SK-N-SH (cell line): Measurements from ENCODE around the gene CERCAM. TPM values are rescaled to one million over a fixed set of nuclear protein-coding genes. Genes with fewer than 3 reads are reported as not detected.

Experiments
- CTCF ChIA-PET: fragments of 300-600, 350-600 bp; formaldehyde crosslinking; extraction: SDS; loops from one replicate; lab custom pipeline; 2021; lab: Yijun Ruan, JAX
- POLR2A ChIA-PET: fragments of 350-600 bp; sonication (Branson Sonifier 250); formaldehyde crosslinking; extraction: SDS; loops from one replicate; lab custom pipeline; 2020; ENCODE audit warnings: antibody characterized with exemption, inconsistent platforms; lab: Yijun Ruan, JAX
- DNase-seq: peaks from one replicate; pipeline ENCODE4 v3.0.0; 2012
- H2AFZ ChIP-seq: fragments of 200-600 bp; sonication (generic); 2 replicates; pipeline ENCODE4 v1.8.1; 2016; ENCODE audit warnings: antibody characterized with exemption, mild to moderate bottlenecking, low read depth
- H3F3A ChIP-seq: fragments of 200-600 bp; sonication (generic); replicated peaks from 2 replicates; pipeline ENCODE3; 2016; ENCODE audit warnings: antibody characterized with exemption, mild to moderate bottlenecking; ENCODE audit not compliant: insufficient read depth
- H3K27ac ChIP-seq, 2 experiments: fragments of 200-500 bp in 1 of 2; fragments of 200-600 bp in 1 of 2; sonication (Bioruptor generic) in 1 of 2; sonication (generic), shearing (Covaris generic) in 1 of 2; 2 replicates each; pipeline versions ENCODE4 v1.5.1 to v1.6.1; 2014 to 2016; ENCODE audit warnings: low read depth in 2 of 2, inconsistent platforms in 1 of 2, low read length in 1 of 2, mild to moderate bottlenecking in 1 of 2, mixed read lengths in 1 of 2
- H3K27me3 ChIP-seq: fragments of 200-600 bp; sonication (generic), shearing (Covaris generic); 2 replicates; pipeline ENCODE4 v1.6.1; 2016; ENCODE audit warnings: mixed run types; ENCODE audit not compliant: insufficient read depth
- H3K36me3 ChIP-seq, 2 experiments: fragments of 200-500 bp in 1 of 2; fragments of 200-600 bp in 1 of 2; sonication (Bioruptor generic) in 1 of 2; sonication (generic) in 1 of 2; replicated peaks in 1 of 2; 2 replicates each; pipeline versions ENCODE3 to v1.5.1; 2014 to 2016; ENCODE audit warnings: low read length in 1 of 2, mild to moderate bottlenecking in 1 of 2; ENCODE audit not compliant: insufficient read depth in 2 of 2, control insufficient read depth in 1 of 2
- H3K4me1 ChIP-seq, 2 experiments: fragments of 200-500 bp in 1 of 2; fragments of 200-600 bp in 1 of 2; sonication (Bioruptor generic) in 1 of 2; sonication (generic), shearing (Covaris generic) in 1 of 2; 2 replicates each; pipeline versions ENCODE4 v1.5.1 to v1.6.1; 2014 to 2016; ENCODE audit warnings: low read depth in 1 of 2, low read length in 1 of 2, mixed run types in 1 of 2; ENCODE audit not compliant: insufficient read depth in 2 of 2, control insufficient read depth in 1 of 2
- H3K4me2 ChIP-seq: fragments of 200-600 bp; sonication (generic), shearing (Covaris generic); 2 replicates; pipeline ENCODE4 v1.6.1; 2017; ENCODE audit warnings: mixed run types
- H3K4me3 ChIP-seq, 2 experiments: fragments of 200-500 bp in 1 of 2; fragments of 200-600 bp in 1 of 2; sonication (Bioruptor generic) in 1 of 2; sonication (generic), shearing (Covaris generic) in 1 of 2; 2 replicates each; pipeline versions ENCODE4 v1.5.1 to v1.8.1; 2014 to 2016; ENCODE audit warnings: low read depth in 2 of 2, inconsistent platforms in 1 of 2, low read length in 1 of 2, mild to moderate bottlenecking in 1 of 2, mixed read lengths in 1 of 2, moderate library complexity in 1 of 2
- H3K79me2 ChIP-seq: fragments of 200-600 bp; sonication (generic); 2 replicates; pipeline ENCODE4 v1.8.1; 2017; ENCODE audit warnings: mild to moderate bottlenecking; ENCODE audit not compliant: insufficient read depth
- H3K9ac ChIP-seq: fragments of 200-600 bp; sonication (generic); 2 replicates; pipeline ENCODE4 v1.6.1; 2017; ENCODE audit warnings: mixed run types
- H3K9me2 ChIP-seq: fragments of 200-600 bp; sonication (generic); 2 replicates; pipeline ENCODE4 v1.6.1; 2017; ENCODE audit warnings: mixed run types
- H3K9me3 ChIP-seq: fragments of 200-600 bp; sonication (generic); 2 replicates; pipeline ENCODE4 v1.6.1; 2017; ENCODE audit warnings: mixed run types, mild to moderate bottlenecking, moderate library complexity
- H4K20me1 ChIP-seq: fragments of 200-600 bp; sonication (generic); 2 replicates; pipeline ENCODE4 v1.6.1; 2017; ENCODE audit warnings: mild to moderate bottlenecking, mixed run types; ENCODE audit not compliant: insufficient read depth
- CHD2 ChIP-seq: fragments of 150-350 bp; IDR thresholded peaks from 2 replicates; pipeline ENCODE4 v1.6.1; 2018; ENCODE audit warnings: low read length; ENCODE audit not compliant: partially characterized antibody
- ELF1 ChIP-seq: IDR thresholded peaks from 2 replicates; pipeline ENCODE4 v1.4.0; 2012
- EZH2phosphoT487 ChIP-seq: fragments of 200-600 bp; sonication (generic); IDR thresholded peaks from 2 replicates; pipeline ENCODE4 v1.6.1; 2017; ENCODE audit warnings: low read depth, mixed run types, mild to moderate bottlenecking, antibody characterized with exemption, moderate library complexity, borderline replicate concordance
- FOXM1 ChIP-seq: IDR thresholded peaks from 2 replicates; pipeline ENCODE4 v1.4.0; 2012; ENCODE audit warnings: low read depth, mild to moderate bottlenecking
- NFIC ChIP-seq: IDR thresholded peaks from 2 replicates; pipeline ENCODE4 v1.4.0; 2012; ENCODE audit warnings: borderline replicate concordance
- NRF1 ChIP-seq: IDR thresholded peaks from 2 replicates; pipeline ENCODE4 v1.6.1; 2012; ENCODE audit warnings: low read depth, mild to moderate bottlenecking, low read length
- RCOR1 ChIP-seq: fragments of 150-350 bp; IDR thresholded peaks from 2 replicates; pipeline ENCODE4 v1.6.1; 2017; ENCODE audit warnings: antibody characterized with exemption, low read length
- REST ChIP-seq: IDR thresholded peaks from 2 replicates; pipeline ENCODE4 v1.6.1; 2012; ENCODE audit warnings: mild to moderate bottlenecking, low read depth, low read length, moderate library complexity
- SMC3 ChIP-seq: IDR thresholded peaks from 2 replicates; pipeline ENCODE4 v1.6.1; 2012; ENCODE audit warnings: low read depth, low read length, improper control_type of control experiment
- TCF12 ChIP-seq: IDR thresholded peaks from 2 replicates; pipeline ENCODE4 v1.4.0; 2012
- YY1 ChIP-seq: IDR thresholded peaks from 2 replicates; pipeline ENCODE4 v1.4.0; 2012; ENCODE audit warnings: low read depth, mild to moderate bottlenecking
- WGBS: methylation state at CpG from one replicate; pipeline ENCODE4 v1.1.6; 2017; ENCODE audit warnings: low lambda C conversion rate; 5-methylcytosine and 5-hydroxymethylcytosine counted together
- polyA plus RNA-seq, 3 experiments: library from polyadenylated mRNA; depleted of rRNA; stranded (reverse); fragments of >200 nt; gene quantifications; 2 replicates each; pipeline ENCODE4 v1.2.3, GENCODE V29; 2012
- TF ChIP-seq, protein P1 (sequence below): IDR thresholded peaks from 2 replicates; pipeline ENCODE4 v1.4.0; 2012; ENCODE audit warnings: low read depth, borderline replicate concordance
- TF ChIP-seq, protein P2 (sequence below): fragments of 150-350 bp; IDR thresholded peaks from 2 replicates; pipeline ENCODE4 v1.6.1; 2016; ENCODE audit warnings: mild to moderate bottlenecking, low read depth, low read length
- TF ChIP-seq, protein P3 (sequence below): fragments of 150-350 bp; IDR thresholded peaks from 2 replicates; pipeline ENCODE4 v1.6.1; 2017; ENCODE audit warnings: antibody characterized with exemption, low read length, low read depth, borderline replicate concordance
- TF ChIP-seq, protein P4 (sequence below): IDR thresholded peaks from 2 replicates; pipeline ENCODE4 v1.4.0; 2012; ENCODE audit warnings: low read depth, borderline replicate concordance

CERCAM gene
- polyA plus RNA-seq, 1 of the 3 experiments (the other 2 are of a cell fraction) = 131 TPM

- CTCF ChIA-PET = interaction anchor here (0.9 to 2.8 kb wide), 6 partner anchors 22 to 94 kb away, joined by 3 to 15 read pairs (median 4); no protein-coding TSS in a partner anchor
- DNase-seq = no peak
- TF ChIP-seq CHD2 (no peak), FOXM1 (no peak), ELF1 (no peak), EZH2phosphoT487 (no peak), REST (no peak), YY1 (no peak), NRF1 (no peak), NFIC (no peak), RCOR1 (no peak), TCF12 (no peak), SMC3 (no peak)
- TF ChIP-seq, protein P1, sequence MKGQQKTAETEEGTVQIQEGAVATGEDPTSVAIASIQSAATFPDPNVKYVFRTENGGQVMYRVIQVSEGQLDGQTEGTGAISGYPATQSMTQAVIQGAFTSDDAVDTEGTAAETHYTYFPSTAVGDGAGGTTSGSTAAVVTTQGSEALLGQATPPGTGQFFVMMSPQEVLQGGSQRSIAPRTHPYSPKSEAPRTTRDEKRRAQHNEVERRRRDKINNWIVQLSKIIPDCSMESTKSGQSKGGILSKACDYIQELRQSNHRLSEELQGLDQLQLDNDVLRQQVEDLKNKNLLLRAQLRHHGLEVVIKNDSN = no peak
- TF ChIP-seq, protein P2, sequence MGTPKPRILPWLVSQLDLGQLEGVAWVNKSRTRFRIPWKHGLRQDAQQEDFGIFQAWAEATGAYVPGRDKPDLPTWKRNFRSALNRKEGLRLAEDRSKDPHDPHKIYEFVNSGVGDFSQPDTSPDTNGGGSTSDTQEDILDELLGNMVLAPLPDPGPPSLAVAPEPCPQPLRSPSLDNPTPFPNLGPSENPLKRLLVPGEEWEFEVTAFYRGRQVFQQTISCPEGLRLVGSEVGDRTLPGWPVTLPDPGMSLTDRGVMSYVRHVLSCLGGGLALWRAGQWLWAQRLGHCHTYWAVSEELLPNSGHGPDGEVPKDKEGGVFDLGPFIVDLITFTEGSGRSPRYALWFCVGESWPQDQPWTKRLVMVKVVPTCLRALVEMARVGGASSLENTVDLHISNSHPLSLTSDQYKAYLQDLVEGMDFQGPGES = no peak
- TF ChIP-seq, protein P3, sequence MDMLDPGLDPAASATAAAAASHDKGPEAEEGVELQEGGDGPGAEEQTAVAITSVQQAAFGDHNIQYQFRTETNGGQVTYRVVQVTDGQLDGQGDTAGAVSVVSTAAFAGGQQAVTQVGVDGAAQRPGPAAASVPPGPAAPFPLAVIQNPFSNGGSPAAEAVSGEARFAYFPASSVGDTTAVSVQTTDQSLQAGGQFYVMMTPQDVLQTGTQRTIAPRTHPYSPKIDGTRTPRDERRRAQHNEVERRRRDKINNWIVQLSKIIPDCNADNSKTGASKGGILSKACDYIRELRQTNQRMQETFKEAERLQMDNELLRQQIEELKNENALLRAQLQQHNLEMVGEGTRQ = no peak
- TF ChIP-seq, protein P4, sequence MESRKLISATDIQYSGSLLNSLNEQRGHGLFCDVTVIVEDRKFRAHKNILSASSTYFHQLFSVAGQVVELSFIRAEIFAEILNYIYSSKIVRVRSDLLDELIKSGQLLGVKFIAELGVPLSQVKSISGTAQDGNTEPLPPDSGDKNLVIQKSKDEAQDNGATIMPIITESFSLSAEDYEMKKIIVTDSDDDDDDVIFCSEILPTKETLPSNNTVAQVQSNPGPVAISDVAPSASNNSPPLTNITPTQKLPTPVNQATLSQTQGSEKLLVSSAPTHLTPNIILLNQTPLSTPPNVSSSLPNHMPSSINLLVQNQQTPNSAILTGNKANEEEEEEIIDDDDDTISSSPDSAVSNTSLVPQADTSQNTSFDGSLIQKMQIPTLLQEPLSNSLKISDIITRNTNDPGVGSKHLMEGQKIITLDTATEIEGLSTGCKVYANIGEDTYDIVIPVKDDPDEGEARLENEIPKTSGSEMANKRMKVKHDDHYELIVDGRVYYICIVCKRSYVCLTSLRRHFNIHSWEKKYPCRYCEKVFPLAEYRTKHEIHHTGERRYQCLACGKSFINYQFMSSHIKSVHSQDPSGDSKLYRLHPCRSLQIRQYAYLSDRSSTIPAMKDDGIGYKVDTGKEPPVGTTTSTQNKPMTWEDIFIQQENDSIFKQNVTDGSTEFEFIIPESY = no peak
- TF ChIP-seq, all 33 proteins: peak for 0
- H3K4me2 ChIP-seq = no peak overlapping the region
- no peaks in the 10 kb centered on the region for H3K4me1 ChIP-seq
- POLR2A ChIA-PET = no interaction called here
- H3K79me2 ChIP-seq = peaks cover 2% of the 10 kb centered on the region; the same call in 1 of the 2 replicates
- no peaks in the 10 kb centered on the region for H3K27me3 ChIP-seq
- 90% methylated on average over 6 of the region's 13 CpGs for WGBS
- H2AFZ ChIP-seq = no peak overlapping the region
- H3K9me2 ChIP-seq = no peaks in the 10 kb centered on the region
- no peaks in the 10 kb centered on the region for H4K20me1 ChIP-seq
- H3F3A ChIP-seq = no peaks in the 10 kb centered on the region
- H3K4me3 ChIP-seq = no peak overlapping the region
- H3K36me3 ChIP-seq = peaks cover 11 to 68% of the 10 kb centered on the region in 2 experiments
- no peak overlapping the region for H3K9ac ChIP-seq
- H3K9me3 ChIP-seq = no peaks in the 10 kb centered on the region
- no peak overlapping the region for H3K27ac ChIP-seq
Observed at GRCh38 chr9:128389395-128390149, 31.1 kb upstream of the CERCAM start.
